ENCODE measurements around the gene SMYD3. TPM values are rescaled to one million over a fixed set of nuclear protein-coding genes. Genes with fewer than 3 reads are reported as not detected.

Gene SMYD3
- total and polyA plus RNA-seq, 9 of the 15 experiments (the other 6 are each of a cell fraction or from before 2014, with no cell fraction given): 128 to 440 (median 197) TPM

- TF ChIP-seq ARID1B (IDR thresholded peaks at IDR 0.05): peak; percentile 81
- TF ChIP-seq FOXJ2 (tag; IDR thresholded peaks at IDR 0.05): peak; percentile 51; the same call in 1 of the 2 replicates
- no peak for TF ChIP-seq MCM3 (IDR thresholded peaks at IDR 0.05)
- TF ChIP-seq CBFA2T3 (IDR thresholded peaks at IDR 0.05): peak; percentile 19; the same call in 1 of the 2 replicates
- no peak for TF ChIP-seq L3MBTL2 (IDR thresholded peaks at IDR 0.05)
- no peak for TF ChIP-seq MBD2 (IDR thresholded peaks at IDR 0.05; ENCODE audit: borderline replicate concordance, low read depth)
- TF ChIP-seq PKNOX1 (IDR thresholded peaks at IDR 0.05): peak; percentile 93
- peak; percentile 32; the same call in 1 of the 2 replicates for TF ChIP-seq NBN (IDR thresholded peaks at IDR 0.05; ENCODE audit: low read depth)
- TF ChIP-seq TEAD2 (tag; IDR thresholded peaks at IDR 0.05): no peak
- no peak for TF ChIP-seq DMBX1 (CRISPR knock-in tag; IDR thresholded peaks at IDR 0.05; ENCODE audit: borderline replicate concordance)
- TF ChIP-seq ZNF165 (CRISPR knock-in tag; IDR thresholded peaks at IDR 0.05; ENCODE audit: borderline replicate concordance): no peak
- TF ChIP-seq ZEB2 (IDR thresholded peaks at IDR 0.05): peak; percentile 73
- no peak for TF ChIP-seq U2AF2 (optimal IDR thresholded peaks at IDR 0.05; ENCODE audit: low read depth, low read length)
- 0 out of 2 replicates have a peak, but pooled peaks have one; percentile 15 for TF ChIP-seq CHAMP1 (IDR thresholded peaks at IDR 0.05)
- TF ChIP-seq TBP (optimal IDR thresholded peaks at IDR 0.05; ENCODE audit: low read depth, low read length): no peak
- no peak for TF ChIP-seq HMG20A (CRISPR knock-in tag; conservative IDR thresholded peaks at IDR 0.05)
- TF ChIP-seq ARID3A (IDR thresholded peaks at IDR 0.05; ENCODE audit: borderline replicate concordance, low read depth, low read length): peak; percentile 39; the same call in 1 of the 2 replicates
- TF ChIP-seq SMARCC2 (IDR thresholded peaks at IDR 0.05; ENCODE audit: low read depth): peak; percentile 78
- 0 out of 2 replicates have a peak, but pooled peaks have one; percentile 12 for TF ChIP-seq ZNF584 (CRISPR knock-in tag; IDR thresholded peaks at IDR 0.05; ENCODE audit: low read depth)
- TF ChIP-seq FOXK2 (conservative IDR thresholded peaks at IDR 0.05 in 1 of 2, IDR thresholded peaks at IDR 0.05 in 1 of 2; ENCODE audit: low read depth in 2 of 2): peak in 1 of 2 experiments; percentile 39; a peak in 1 of 4 replicates
- TF ChIP-seq RBBP5 (IDR thresholded peaks at IDR 0.05; ENCODE audit: borderline replicate concordance, insufficient read depth, low read length, poor library complexity, severe bottlenecking): no peak
- TF ChIP-seq, protein P1, sequence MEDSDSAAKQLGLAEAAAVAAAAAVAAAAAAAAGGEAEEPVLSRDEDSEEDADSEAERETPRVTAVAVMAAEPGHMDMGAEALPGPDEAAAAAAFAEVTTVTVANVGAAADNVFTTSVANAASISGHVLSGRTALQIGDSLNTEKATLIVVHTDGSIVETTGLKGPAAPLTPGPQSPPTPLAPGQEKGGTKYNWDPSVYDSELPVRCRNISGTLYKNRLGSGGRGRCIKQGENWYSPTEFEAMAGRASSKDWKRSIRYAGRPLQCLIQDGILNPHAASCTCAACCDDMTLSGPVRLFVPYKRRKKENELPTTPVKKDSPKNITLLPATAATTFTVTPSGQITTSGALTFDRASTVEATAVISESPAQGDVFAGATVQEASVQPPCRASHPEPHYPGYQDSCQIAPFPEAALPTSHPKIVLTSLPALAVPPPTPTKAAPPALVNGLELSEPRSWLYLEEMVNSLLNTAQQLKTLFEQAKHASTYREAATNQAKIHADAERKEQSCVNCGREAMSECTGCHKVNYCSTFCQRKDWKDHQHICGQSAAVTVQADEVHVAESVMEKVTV (CRISPR knock-in tag; IDR thresholded peaks at IDR 0.05): no peak
- peak; percentile 56; the same call in 1 of the 2 replicates for TF ChIP-seq MAFK (IDR thresholded peaks at IDR 0.05; ENCODE audit: low read length)
- TF ChIP-seq ZBED1 (IDR thresholded peaks at IDR 0.05): no peak
- peak; percentile 88 for TF ChIP-seq DPF2 (IDR thresholded peaks at IDR 0.05)
Measured at GRCh38 chr1:246139745-246140182, 367.3 kb downstream of the SMYD3 start (continued).

Measured in K562 (cell line).